Ascending aorta (tissue), 2 donors: ENCODE measurements around the gene SPIRE2. TPM values are rescaled to one million over a fixed set of nuclear protein-coding genes. Genes with fewer than 3 reads are reported as not detected.

Source experiments
- DNase-seq, 2 donors: peaks; one replicate each; pipeline ENCODE4 v3.0.0-alpha.2; 2019; ENCODE audit warnings: low spot score in 2 of 2
- H3K27ac ChIP-seq, 2 donors: fragments of 200-600 bp; sonication (generic); one replicate each; pipeline ENCODE4 v1.5.1; 2016 to 2017; ENCODE audit warnings: mild to moderate bottlenecking in 1 of 2
- H3K27me3 ChIP-seq: fragments of 200-600 bp; sonication (generic); one replicate; pipeline ENCODE4 v1.5.1; 2017
- H3K36me3 ChIP-seq, 2 donors: fragments of 200-600 bp; sonication (generic); one replicate each; pipeline ENCODE4 v1.5.1; 2016
- H3K4me1 ChIP-seq, 2 donors: fragments of 200-600 bp; sonication (generic); one replicate each; pipeline ENCODE4 v1.5.1; 2016 to 2017; ENCODE audit warnings: mild to moderate bottlenecking in 1 of 2
- H3K4me3 ChIP-seq, 2 donors: fragments of 200-600 bp; sonication (generic); one replicate each; pipeline ENCODE4 v1.5.1; 2016 to 2017; ENCODE audit warnings: mild to moderate bottlenecking in 1 of 2
- H3K9me3 ChIP-seq, 2 donors: fragments of 200-600 bp; sonication (generic); one replicate each; pipeline ENCODE4 v1.5.1; 2016
- intact Hi-C: fragments of 100-400 bp; cut with DNase I; formaldehyde crosslinking; loops from one replicate; pipeline ENCODE4 v1.15.1; 2023
- total RNA-seq: library from RNA; depleted of rRNA; stranded (reverse); fragments of >200 nt; gene quantifications from one replicate; pipeline ENCODE4 v1.1.0, GENCODE V29; 2016
- TF ChIP-seq, protein P1 (sequence below), 3 experiments: fragments of 200-600 bp in 2 of 3; fragments of 450-650 bp in 1 of 3; sonication (generic) in 2 of 3; IDR thresholded peaks; one replicate each; pipeline ENCODE4 v1.5.1; 2016 to 2019; ENCODE audit warnings: antibody characterized with exemption in 3 of 3, mild to moderate bottlenecking in 1 of 3, moderate library complexity in 1 of 3

Gene SPIRE2
- total RNA-seq, 1 donor from 2014 or later, result not detected

DNA sequence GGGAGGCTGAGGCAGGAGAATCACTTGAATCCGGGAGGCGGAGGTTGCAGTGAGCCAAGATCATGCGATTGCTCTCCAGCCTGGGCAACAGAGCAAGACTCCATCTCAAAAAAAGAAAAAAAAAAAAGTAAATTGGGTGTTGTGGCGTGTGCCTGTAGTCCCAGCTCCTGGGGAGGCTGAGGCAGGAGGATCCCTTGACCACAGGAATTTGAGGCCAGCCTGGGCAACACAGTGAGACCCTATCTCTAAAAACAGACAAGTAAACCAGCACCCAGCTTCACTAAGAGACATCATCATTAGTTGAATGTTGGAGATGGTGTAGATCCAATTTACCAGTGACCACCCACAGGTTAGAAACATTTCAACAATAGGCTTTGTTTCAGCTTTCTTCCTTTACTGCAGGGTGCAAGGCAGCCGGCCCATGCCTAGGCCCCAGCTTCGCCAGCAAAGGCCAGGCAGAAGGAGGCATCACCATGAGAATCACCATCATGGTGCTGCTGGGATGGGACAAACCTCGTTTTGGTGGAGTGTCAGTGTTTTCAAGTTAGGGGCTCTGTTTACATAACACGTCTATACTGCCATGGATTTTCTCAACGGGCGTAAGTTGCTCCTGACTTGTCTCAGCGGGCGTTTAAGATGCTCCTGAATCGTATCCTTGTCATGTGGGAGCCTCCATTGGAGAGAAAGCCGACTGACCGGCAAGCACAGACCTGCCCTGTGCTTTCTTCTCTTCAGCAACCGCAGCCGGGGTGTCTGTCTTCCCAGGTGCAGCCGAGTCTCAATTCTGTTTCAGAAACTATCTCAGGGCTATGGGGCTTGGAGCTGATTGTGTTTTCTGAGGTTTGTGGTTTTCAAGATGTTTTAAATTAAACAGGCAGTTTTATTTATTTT is 52.4 kb downstream of the SPIRE2 start:
- Histone ChIP-seq H3K9me3 (no peaks in the 10 kb centered on the region), H3K4me3 (no peak overlapping the region), H3K27ac (no peak overlapping the region), H3K27me3 (no peaks in the 10 kb centered on the region), H3K4me1 (no peaks in the 10 kb centered on the region), H3K36me3 (peaks cover 67 to 73% of the 10 kb centered on the region in 2 donors)
- TF ChIP-seq, protein P1, sequence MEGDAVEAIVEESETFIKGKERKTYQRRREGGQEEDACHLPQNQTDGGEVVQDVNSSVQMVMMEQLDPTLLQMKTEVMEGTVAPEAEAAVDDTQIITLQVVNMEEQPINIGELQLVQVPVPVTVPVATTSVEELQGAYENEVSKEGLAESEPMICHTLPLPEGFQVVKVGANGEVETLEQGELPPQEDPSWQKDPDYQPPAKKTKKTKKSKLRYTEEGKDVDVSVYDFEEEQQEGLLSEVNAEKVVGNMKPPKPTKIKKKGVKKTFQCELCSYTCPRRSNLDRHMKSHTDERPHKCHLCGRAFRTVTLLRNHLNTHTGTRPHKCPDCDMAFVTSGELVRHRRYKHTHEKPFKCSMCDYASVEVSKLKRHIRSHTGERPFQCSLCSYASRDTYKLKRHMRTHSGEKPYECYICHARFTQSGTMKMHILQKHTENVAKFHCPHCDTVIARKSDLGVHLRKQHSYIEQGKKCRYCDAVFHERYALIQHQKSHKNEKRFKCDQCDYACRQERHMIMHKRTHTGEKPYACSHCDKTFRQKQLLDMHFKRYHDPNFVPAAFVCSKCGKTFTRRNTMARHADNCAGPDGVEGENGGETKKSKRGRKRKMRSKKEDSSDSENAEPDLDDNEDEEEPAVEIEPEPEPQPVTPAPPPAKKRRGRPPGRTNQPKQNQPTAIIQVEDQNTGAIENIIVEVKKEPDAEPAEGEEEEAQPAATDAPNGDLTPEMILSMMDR (IDR thresholded peaks at IDR 0.05), result no peak
- no peak for DNase-seq
- intact Hi-C loops, result no loop called here

DNA sequence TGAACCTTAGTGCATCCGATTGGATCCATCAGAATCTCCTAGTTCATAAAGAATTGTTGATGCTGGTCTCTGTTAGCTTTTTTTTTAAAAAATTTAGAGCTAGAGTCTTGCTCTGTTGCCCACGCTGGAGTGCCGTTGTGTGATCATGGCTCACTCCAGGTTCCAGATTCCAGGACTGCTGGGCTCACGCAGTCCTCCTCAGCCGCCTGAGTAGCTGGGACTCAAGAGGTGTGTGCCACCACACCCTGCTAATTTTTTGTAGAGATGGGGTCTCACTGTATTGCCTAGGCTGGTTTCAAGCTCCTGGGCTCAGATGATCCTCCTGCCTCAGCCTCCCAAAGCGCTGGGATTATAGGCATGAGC is 53.1 kb downstream of the SPIRE2 start:
- intact Hi-C loops, result no loop called here
- H3K36me3 ChIP-seq, result peaks cover 73 to 79% of the 10 kb centered on the region in 2 donors
- TF ChIP-seq, protein P1 (IDR thresholded peaks at IDR 0.05), result no peak
- H3K4me3 ChIP-seq, result no peak overlapping the region
- H3K27ac ChIP-seq, result no peak overlapping the region
- DNase-seq, result no peak
- H3K9me3 ChIP-seq, result no peaks in the 10 kb centered on the region
- no peaks in the 10 kb centered on the region for H3K4me1 ChIP-seq
- H3K27me3 ChIP-seq, result no peaks in the 10 kb centered on the region

DNA sequence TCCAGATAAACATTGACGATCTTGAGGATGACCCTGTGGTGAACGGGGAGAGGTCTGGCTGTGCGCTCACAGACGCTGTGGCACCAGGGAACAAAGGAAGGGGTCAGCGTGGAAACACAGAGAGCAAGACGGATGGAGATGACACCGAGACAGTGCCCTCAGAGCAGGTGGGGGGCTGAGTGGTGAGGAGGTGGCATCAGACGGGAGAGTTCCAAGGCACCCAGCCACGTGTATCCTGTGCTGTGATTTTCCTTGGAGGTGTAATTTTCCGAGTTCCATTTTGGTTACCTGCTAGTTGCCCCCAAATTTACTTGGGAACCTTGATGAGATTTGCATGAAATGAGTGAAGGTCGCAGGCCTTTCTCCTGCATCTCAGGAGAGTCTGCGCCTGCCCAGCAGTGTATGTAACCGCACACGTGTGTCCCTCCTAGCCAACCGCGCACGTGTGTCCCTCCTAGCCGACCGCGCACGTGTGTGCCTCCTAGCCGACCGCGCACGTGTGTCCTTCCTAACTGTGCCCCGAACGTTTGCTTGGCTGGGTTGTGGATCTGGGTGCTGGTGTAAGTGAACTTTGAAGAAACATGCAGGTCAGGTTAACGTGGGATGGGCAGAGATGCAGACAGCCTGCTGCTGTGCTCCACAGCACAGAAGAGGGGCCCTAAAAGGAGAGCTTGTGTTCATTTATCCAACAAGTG is 55.2 kb downstream of the SPIRE2 start:
- Histone ChIP-seq H3K27me3 (no peaks in the 10 kb centered on the region), H3K27ac (no peak overlapping the region), H3K9me3 (no peaks in the 10 kb centered on the region), H3K36me3 (peaks cover 90 to 92% of the 10 kb centered on the region in 2 donors), H3K4me3 (no peak overlapping the region), H3K4me1 (no peaks in the 10 kb centered on the region)
- intact Hi-C loops, result no loop called here
- TF ChIP-seq, protein P1 (IDR thresholded peaks at IDR 0.05), result no peak
- DNase-seq, result no peak

DNA sequence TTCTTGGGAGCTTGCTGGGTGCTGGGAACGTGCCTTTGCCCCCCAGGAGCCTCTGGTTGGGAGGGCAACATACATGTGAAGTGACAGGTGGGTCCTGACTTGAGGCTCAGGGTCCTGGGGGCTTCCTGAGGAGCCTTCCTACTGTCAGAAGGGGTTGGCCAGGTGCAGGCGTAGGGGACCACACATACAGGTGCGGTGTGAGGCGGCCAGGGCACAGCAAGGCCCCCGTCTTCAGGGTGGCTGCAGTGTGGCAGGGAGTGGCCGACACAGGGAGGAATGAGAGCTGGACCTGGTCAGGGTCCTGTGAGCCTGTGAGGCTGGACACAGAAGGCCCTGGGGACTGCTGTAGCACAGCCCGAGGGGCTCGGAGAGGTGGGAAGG is 55.8 kb downstream of the SPIRE2 start:
- Histone ChIP-seq H3K27me3 (no peaks in the 10 kb centered on the region), H3K4me1 (no peaks in the 10 kb centered on the region), H3K4me3 (no peak overlapping the region), H3K9me3 (no peaks in the 10 kb centered on the region), H3K27ac (no peak overlapping the region), H3K36me3 (peaks cover 90 to 92% of the 10 kb centered on the region in 2 donors)
- TF ChIP-seq, protein P1 (IDR thresholded peaks at IDR 0.05), result no peak
- intact Hi-C loops, result no loop called here
- DNase-seq, result no peak

DNA sequence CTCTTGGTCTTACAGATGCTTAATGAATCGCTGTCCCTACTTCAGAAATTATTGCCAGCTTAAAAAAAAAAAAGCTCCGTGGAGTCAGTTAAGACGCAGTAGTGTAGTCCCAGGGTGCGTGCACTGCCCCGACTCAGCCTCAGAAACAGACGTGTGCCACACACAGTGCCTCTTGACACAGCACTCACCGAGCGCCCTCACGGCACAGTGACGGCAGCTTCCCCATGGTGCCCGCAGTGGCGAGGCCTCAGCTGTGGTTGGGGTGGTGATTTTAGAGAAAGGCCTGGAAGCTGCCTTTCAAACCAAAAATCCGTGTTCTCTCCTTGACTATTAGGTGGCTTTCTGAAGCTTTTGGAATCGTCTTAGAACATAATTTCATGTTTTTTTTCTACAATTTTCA is 59.0 kb downstream of the SPIRE2 start:
- intact Hi-C loops, result no loop called here
- H3K4me1 ChIP-seq, result no peaks in the 10 kb centered on the region
- H3K27ac ChIP-seq, result no peak overlapping the region
- no peaks in the 10 kb centered on the region for H3K9me3 ChIP-seq
- no peak overlapping the region for H3K4me3 ChIP-seq
- H3K27me3 ChIP-seq, result no peaks in the 10 kb centered on the region
- no peak for DNase-seq
- TF ChIP-seq, protein P1 (IDR thresholded peaks at IDR 0.05), result no peak
- peaks cover 92 to 99% of the 10 kb centered on the region in 2 donors for H3K36me3 ChIP-seq
